Measurements from ENCODE around the gene KHDC1L.

- TF ChIP-seq CTCF (IDR thresholded peaks at IDR 0.05) (no peak), POLR2A (IDR thresholded peaks at IDR 0.05) (no peak)
Observed at GRCh38 chr6:73234733-73235132, 9.4 kb upstream of the KHDC1L start.
